Lower lobe of right lung (tissue), 2 donors: ENCODE results near the gene TMEM204. TPM values are rescaled to one million over a fixed set of nuclear protein-coding genes. Genes with fewer than 3 reads are reported as not detected.
A peak's percentile ranks its signal among the peaks of the same experiment; 100 is the strongest.

ENCODE experiments used
- ATAC-seq, 2 donors: fragments of 200-7000 bp; cut with Tn5 transposase; one replicate each; pipeline ENCODE4 v1.9.1; 2020 to 2022; ENCODE audit warnings: mild to moderate bottlenecking in 2 of 2, moderate library complexity in 2 of 2
- DNase-seq: peaks from one replicate; pipeline ENCODE4 v3.0.0-alpha.2; 2020
- H3K27ac ChIP-seq: fragments of 200-600 bp; one replicate; pipeline ENCODE4 v1.8.0; 2022
- H3K27me3 ChIP-seq: fragments of 200-600 bp; one replicate; pipeline ENCODE4 v1.8.0; 2022; ENCODE audit warnings: low read depth
- H3K36me3 ChIP-seq: fragments of 200-600 bp; one replicate; pipeline ENCODE4 v1.8.0; 2022; ENCODE audit warnings: mild to moderate bottlenecking
- H3K4me1 ChIP-seq: fragments of 200-600 bp; one replicate; pipeline ENCODE4 v1.8.0; 2022
- H3K4me3 ChIP-seq: fragments of 200-600 bp; one replicate; pipeline ENCODE4 v1.8.0; 2022; ENCODE audit warnings: mild to moderate bottlenecking
- H3K9me3 ChIP-seq: fragments of 200-600 bp; one replicate; pipeline ENCODE4 v1.8.0; 2022
- intact Hi-C: fragments of 100-400 bp; cut with DNase I; formaldehyde crosslinking; loops from one replicate; pipeline ENCODE4 v1.11.0; 2022
- total RNA-seq: library from RNA; stranded (reverse); fragmentation: NEBNext Ultra II Directional; extraction: Animal tissue kit (Norgen Biotek cat#: 25700); gene quantifications from one replicate; pipeline ENCODE4 v1.2.1, GENCODE V29; 2021
- TF ChIP-seq, protein P1 (sequence below): fragments of 200-600 bp; IDR thresholded peaks from one replicate; pipeline ENCODE4 v1.8.0; 2022; ENCODE audit warnings: antibody characterized with exemption, mild to moderate bottlenecking
- donor health status: DM: no; HTN: yes; CAD: no; lungs with severe emphysema.

The TMEM204 gene
- total RNA-seq, 1 donor from 2014 or later: 63.1 TPM

DNA sequence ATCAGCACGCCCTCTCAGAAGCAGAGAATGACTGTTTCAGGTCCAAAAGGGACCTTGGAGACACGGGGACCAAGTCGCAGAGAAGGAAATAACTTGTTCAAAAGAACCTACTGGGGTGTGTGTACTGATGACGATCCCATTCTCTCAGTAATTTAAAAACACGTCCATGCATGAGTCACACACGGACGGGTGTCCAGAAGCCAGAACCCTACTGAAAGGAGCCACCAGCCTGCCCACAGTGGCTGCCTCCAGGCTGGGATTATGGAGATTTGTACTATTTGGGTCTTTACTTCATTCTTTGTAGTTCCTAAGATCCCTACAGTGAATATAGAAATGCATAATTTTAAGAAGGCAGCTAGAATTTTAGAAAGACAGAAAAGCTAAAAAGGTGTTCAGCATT is 27.8 kb downstream of the TMEM204 start:
- Histone ChIP-seq H3K27ac (no peak overlapping the region), H3K27me3 (no peaks in the 10 kb centered on the region), H3K9me3 (no peaks in the 10 kb centered on the region), H3K4me1 (no peaks in the 10 kb centered on the region), H3K4me3 (no peak overlapping the region), H3K36me3 (peaks cover 85% of the 10 kb centered on the region)
- ATAC-seq: no peak
- TF ChIP-seq, protein P1, sequence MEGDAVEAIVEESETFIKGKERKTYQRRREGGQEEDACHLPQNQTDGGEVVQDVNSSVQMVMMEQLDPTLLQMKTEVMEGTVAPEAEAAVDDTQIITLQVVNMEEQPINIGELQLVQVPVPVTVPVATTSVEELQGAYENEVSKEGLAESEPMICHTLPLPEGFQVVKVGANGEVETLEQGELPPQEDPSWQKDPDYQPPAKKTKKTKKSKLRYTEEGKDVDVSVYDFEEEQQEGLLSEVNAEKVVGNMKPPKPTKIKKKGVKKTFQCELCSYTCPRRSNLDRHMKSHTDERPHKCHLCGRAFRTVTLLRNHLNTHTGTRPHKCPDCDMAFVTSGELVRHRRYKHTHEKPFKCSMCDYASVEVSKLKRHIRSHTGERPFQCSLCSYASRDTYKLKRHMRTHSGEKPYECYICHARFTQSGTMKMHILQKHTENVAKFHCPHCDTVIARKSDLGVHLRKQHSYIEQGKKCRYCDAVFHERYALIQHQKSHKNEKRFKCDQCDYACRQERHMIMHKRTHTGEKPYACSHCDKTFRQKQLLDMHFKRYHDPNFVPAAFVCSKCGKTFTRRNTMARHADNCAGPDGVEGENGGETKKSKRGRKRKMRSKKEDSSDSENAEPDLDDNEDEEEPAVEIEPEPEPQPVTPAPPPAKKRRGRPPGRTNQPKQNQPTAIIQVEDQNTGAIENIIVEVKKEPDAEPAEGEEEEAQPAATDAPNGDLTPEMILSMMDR: no peak
- intact Hi-C loops: no loop called here
- DNase-seq: no peak

DNA sequence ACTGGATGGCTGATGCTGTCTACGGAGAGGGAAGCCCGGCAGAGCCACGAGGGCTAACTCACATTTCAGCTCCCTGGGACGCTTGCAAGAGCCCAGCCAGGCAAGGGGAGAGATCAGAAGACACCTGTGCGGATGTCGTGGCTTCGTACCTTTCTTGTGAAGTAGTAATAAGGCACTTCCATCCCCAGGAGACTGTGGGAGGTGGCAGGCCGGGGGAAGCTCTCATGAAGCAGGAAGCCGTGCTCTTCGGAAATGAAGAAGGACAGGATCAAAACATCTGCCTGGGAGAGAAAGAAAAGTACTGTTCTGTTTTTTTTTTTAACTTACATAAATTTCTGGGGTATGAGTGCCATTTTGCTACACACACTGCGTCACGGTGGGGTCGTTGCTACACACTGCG is 28.4 kb downstream of the TMEM204 start:
- no peak overlapping the region for H3K27ac ChIP-seq
- ATAC-seq (no peak), DNase-seq (no peak)
- peaks cover 79% of the 10 kb centered on the region for H3K36me3 ChIP-seq
- TF ChIP-seq, protein P1: no peak
- intact Hi-C loops: no loop called here
- H3K27me3 ChIP-seq: no peaks in the 10 kb centered on the region
- no peak overlapping the region for H3K4me3 ChIP-seq
- no peaks in the 10 kb centered on the region for H3K9me3 ChIP-seq
- H3K4me1 ChIP-seq: no peaks in the 10 kb centered on the region

DNA sequence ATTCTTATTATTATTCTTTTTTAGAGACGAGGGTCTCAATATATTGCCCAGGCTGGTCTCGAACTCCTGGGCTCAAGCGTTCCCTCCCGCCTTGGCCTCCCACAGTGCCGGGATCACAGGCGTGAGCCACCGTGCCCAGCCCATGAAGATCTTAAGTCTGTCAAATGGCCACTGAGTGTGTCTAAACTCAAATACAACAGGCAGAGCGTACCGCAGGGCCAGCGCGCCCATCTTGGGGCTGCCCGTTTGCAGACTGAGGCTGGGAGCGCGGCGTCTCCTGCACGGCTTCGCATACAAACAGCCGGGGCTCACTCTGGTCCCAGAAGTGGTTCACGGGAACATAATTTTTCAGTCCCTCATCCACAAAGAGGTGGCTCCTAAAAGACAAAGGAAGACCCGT is 30.3 kb downstream of the TMEM204 start:
- H3K36me3 ChIP-seq: peaks cover 63% of the 10 kb centered on the region
- H3K27ac ChIP-seq: no peak overlapping the region
- H3K4me1 ChIP-seq: no peaks in the 10 kb centered on the region
- ATAC-seq (no peak), DNase-seq (no peak)
- no peak overlapping the region for H3K4me3 ChIP-seq
- intact Hi-C loops: no loop called here
- no peaks in the 10 kb centered on the region for H3K9me3 ChIP-seq
- TF ChIP-seq, protein P1: no peak
- H3K27me3 ChIP-seq: no peaks in the 10 kb centered on the region

DNA sequence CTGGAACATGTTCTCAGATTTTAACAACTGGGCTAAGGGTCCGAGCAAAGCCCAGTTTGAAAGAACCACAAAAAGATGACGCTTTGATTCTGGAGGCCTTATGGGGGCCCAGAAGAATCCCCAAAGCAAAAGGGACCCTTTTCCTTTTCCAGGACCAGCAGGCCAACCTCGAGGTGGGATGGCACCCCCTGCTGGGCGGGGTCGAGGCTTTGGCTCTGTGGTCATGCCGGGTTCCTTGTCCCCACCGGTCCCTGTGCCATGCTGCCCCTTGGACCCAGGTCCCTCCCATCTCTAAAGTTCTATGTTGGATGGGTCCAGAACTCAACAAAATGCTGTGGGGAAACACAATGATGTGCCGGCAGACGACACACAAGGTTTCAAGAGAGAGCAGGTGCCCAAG is 30.9 kb downstream of the TMEM204 start:
- no peaks in the 10 kb centered on the region for H3K4me1 ChIP-seq
- no peak for DNase-seq
- H3K9me3 ChIP-seq: no peaks in the 10 kb centered on the region
- H3K27me3 ChIP-seq: no peaks in the 10 kb centered on the region
- TF ChIP-seq, protein P1: peak; percentile 32
- intact Hi-C loops: no loop called here
- no peak overlapping the region for H3K27ac ChIP-seq
- peaks cover 57% of the 10 kb centered on the region for H3K36me3 ChIP-seq
- H3K4me3 ChIP-seq: no peak overlapping the region
- ATAC-seq: no peak

DNA sequence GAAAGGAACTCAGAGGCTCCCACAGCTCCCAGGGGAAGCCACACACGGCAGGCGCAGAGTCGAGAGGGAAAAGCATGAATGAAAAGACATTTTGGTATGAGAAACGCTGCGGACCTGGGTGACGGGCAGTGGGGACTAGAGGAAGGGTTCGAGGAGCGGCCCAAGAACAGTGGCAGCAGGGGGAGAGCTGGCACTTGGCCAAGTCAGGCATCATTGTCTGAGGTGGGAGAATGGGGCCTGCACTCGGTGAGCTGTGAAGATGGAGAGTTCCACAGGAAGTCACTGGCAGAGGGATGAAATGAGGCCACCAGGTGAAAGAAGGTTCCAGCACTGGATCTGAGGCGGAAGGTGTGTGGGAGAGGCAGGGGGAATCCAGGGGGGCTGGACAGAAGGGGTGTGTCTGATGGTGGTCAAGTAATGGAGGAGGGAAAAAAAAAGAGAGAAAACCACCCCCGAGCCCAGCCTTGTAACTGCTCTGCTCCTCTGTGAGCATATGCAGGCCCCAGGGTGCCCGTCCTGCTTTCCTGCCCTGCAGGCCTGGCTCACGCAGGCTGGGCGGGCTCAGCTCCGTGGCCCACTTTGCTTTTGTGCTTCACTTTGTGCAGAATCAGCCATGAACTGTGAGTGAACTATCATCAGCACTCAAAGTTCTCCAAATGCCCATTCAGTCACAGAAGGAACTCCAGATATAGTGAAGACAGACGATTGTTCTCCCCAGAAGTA is 31.8 kb downstream of the TMEM204 start:
- no peak for DNase-seq
- Histone ChIP-seq H3K4me3 (no peak overlapping the region), H3K27me3 (no peaks in the 10 kb centered on the region), H3K36me3 (peaks cover 52% of the 10 kb centered on the region), H3K9me3 (no peaks in the 10 kb centered on the region), H3K4me1 (no peaks in the 10 kb centered on the region), H3K27ac (no peak overlapping the region)
- TF ChIP-seq, protein P1: no peak
- ATAC-seq: no peak
- intact Hi-C loops: no loop called here
